Muscle layer of colon (tissue), 2 donors: Measurements from ENCODE around the gene ROBO4.
A peak's percentile ranks its signal among the peaks of the same experiment; 100 is the strongest.

ENCODE experiments used
- H3K27ac ChIP-seq: one replicate; pipeline ENCODE4 v1.7.0; 2013; ENCODE audit warnings: low read depth, mild to moderate bottlenecking, low read length, moderate library complexity
- H3K27me3 ChIP-seq, 2 donors: one replicate each; pipeline ENCODE4 v1.7.0; 2013; ENCODE audit warnings: low read length in 2 of 2, mild to moderate bottlenecking in 2 of 2; ENCODE audit not compliant: insufficient read depth in 2 of 2, control insufficient read depth in 1 of 2
- H3K36me3 ChIP-seq: one replicate; pipeline ENCODE4 v1.7.0; 2013; ENCODE audit warnings: mild to moderate bottlenecking, low read length; ENCODE audit not compliant: insufficient read depth
- H3K4me1 ChIP-seq: one replicate; pipeline ENCODE4 v1.7.0; 2013; ENCODE audit warnings: mild to moderate bottlenecking, low read length; ENCODE audit not compliant: insufficient read depth
- H3K4me3 ChIP-seq, 2 donors: one replicate each; pipeline ENCODE4 v1.7.0; 2013; ENCODE audit warnings: low read length in 2 of 2, low read depth in 1 of 2, mild to moderate bottlenecking in 1 of 2, moderate library complexity in 1 of 2
- H3K9ac ChIP-seq: one replicate; pipeline ENCODE4 v1.7.0; 2013; ENCODE audit warnings: low read length
- H3K9me3 ChIP-seq: one replicate; pipeline ENCODE4 v1.7.0; 2013; ENCODE audit warnings: mild to moderate bottlenecking, low read length
- donor health status: abdominal sarcoma.
- donor health status: Adenocarcinoma of cecum.

ROBO4 gene

DNA sequence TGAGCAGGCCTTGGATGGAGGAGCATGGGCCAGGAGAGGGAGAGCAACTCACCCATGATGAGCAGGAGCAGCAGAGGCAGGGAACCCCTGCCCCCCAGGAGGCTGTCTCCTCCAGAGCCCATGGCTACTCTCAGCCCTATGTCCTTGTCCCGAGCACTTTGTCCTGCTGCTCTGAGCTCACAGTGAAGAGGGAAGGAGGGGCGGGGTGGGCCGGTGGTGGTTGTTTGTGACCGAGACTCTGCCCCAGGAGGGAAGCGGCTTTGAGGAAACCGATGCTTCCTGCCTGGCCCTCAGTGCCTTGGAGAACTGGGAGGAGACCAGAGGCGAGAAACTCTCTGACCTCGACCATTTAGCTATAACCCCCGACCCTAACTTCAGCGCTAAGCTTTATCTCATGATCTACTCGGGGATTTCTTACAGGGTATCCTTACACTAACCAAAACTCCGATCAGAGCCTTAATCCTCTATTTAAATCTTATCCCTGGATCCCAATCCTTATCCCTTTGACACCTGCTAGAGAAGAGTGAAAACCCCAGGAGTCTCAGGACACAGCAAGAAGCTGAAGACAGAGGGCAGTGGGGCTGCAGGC lies at the start of gene ROBO4:
ROBO4 (minus strand) TSS at position 192 of the 589 bp plus-strand sequence; CDS start at position 122, 70 bp downstream.
- Histone ChIP-seq H3K9me3 (no peaks in the 10 kb centered on the region), H3K4me1 (peaks cover 15% of the 10 kb centered on the region), H3K27me3 (no peaks in the 10 kb centered on the region), H3K4me3 (peak within 1 kb of the TSS in 1 of 2 donors; percentile 5), H3K36me3 (no peaks in the 10 kb centered on the region), H3K27ac (no peak within 1 kb of the TSS), H3K9ac (no peak within 1 kb of the TSS)

DNA sequence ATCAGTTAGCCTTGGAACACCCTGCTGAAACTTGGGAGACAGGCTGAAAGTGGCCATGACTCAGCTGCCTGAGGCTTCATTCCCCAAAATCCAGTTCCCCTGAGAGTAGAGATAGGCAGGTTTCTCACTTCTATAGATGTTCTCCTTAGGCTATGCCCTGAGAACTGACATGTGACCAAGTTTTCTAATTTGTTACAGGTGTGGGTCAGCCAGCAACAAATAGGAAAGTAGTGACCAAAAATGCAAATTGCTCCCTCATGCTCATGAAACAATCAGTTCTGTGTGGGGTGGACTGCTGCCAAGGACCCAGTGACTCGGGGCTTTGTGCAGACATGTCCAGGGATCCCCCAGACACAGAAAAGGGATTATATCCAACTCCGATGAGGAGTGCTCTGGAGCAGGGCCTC lies 49.1 kb upstream of the ROBO4 start:
- H3K4me1 ChIP-seq = no peaks in the 10 kb centered on the region
- no peaks in the 10 kb centered on the region for H3K36me3 ChIP-seq
- H3K4me3 ChIP-seq = no peak overlapping the region
- H3K9me3 ChIP-seq = no peaks in the 10 kb centered on the region
- no peak overlapping the region for H3K9ac ChIP-seq
- no peak overlapping the region for H3K27ac ChIP-seq
- no peaks in the 10 kb centered on the region for H3K27me3 ChIP-seq

DNA sequence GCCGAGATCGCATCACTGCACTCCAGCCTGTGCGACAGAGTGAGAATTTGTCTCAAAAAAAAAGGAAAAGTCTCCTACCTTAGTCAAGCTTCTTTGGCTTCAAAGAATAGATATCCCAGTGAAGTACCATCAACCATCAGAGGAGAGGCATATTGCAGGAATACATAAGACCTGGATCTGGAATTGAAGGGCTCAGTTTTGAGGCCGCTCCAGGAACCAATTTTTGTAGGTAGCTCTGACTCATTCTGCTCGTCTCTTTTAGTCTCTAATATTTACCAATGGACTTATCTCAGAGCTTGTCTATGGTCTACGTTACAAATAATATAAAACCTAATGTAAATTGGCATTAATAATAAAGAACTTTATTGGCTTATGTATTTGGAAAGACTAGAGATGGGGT lies 48.2 kb upstream of the ROBO4 start:
- Histone ChIP-seq H3K36me3 (no peaks in the 10 kb centered on the region), H3K27me3 (no peaks in the 10 kb centered on the region), H3K27ac (no peak overlapping the region)

DNA sequence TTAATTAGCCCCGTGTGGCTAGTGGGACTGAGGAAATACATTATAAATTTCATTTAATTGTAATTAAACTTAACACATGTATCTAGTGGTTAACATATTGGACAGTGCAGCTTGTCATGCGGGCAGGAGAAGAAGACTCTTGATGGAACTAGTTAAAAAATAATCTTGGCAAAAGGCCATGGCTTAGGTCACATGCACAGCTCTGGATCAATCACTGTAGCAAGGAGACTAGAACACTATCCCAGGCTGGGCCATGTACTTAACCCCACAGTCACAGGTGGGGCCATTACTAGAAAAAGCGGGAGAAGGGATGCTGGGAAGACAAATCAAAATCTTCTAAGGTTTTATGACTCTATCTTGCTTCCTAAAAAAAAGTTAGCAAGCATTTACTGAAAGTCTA lies 46.9 kb upstream of the ROBO4 start:
- Histone ChIP-seq H3K9me3 (no peaks in the 10 kb centered on the region), H3K9ac (no peak overlapping the region), H3K27ac (no peak overlapping the region), H3K36me3 (no peaks in the 10 kb centered on the region), H3K27me3 (no peaks in the 10 kb centered on the region), H3K4me3 (no peak overlapping the region), H3K4me1 (no peaks in the 10 kb centered on the region)

More for the DNA sequence above, 48.2 kb upstream of the ROBO4 start:
- no peaks in the 10 kb centered on the region for H3K4me1 ChIP-seq
- H3K9me3 ChIP-seq = no peaks in the 10 kb centered on the region
- H3K9ac ChIP-seq = no peak overlapping the region
- H3K4me3 ChIP-seq = no peak overlapping the region

DNA sequence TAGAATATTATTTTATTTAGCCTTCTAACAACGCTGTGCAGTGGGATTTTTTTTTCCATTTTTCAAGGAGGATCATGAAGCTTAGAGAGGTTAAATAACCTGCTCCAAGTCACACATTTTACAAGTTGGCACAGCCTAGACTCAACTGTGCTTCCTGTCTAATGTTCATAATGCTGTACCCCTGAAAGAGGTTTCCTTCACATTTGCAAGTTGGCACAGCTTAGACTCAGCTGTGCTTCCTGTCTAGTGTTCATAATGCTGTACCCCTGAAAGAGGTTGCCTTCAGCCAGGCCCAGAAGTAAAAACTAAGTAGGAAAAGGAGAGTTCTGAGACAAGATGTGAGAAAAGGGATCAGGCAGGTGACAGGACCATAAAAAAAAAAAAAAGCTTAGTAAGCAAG lies 46.1 kb upstream of the ROBO4 start:
- Histone ChIP-seq H3K9ac (no peak overlapping the region), H3K9me3 (no peaks in the 10 kb centered on the region), H3K36me3 (no peaks in the 10 kb centered on the region), H3K4me3 (no peak overlapping the region), H3K27me3 (no peaks in the 10 kb centered on the region), H3K27ac (no peak overlapping the region), H3K4me1 (no peaks in the 10 kb centered on the region)

DNA sequence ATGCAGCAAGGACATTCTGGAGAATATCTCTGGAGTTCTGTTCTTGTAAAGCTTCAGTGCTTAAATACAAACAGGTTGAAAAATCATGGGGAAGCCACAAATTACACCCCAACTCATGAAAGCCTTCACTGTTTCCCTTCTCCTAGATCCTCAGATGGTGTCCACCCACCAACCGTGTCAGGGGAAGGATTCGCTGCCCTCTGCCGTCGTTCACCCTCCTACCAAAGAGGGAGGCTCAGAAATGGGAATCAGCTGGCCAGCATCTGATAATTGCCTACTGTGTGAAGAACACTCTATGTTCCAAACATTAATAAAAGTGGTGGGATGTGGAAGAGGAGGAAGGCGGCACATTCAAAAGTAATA lies 45.6 kb upstream of the ROBO4 start:
- Histone ChIP-seq H3K27ac (no peak overlapping the region), H3K9ac (no peak overlapping the region)

DNA sequence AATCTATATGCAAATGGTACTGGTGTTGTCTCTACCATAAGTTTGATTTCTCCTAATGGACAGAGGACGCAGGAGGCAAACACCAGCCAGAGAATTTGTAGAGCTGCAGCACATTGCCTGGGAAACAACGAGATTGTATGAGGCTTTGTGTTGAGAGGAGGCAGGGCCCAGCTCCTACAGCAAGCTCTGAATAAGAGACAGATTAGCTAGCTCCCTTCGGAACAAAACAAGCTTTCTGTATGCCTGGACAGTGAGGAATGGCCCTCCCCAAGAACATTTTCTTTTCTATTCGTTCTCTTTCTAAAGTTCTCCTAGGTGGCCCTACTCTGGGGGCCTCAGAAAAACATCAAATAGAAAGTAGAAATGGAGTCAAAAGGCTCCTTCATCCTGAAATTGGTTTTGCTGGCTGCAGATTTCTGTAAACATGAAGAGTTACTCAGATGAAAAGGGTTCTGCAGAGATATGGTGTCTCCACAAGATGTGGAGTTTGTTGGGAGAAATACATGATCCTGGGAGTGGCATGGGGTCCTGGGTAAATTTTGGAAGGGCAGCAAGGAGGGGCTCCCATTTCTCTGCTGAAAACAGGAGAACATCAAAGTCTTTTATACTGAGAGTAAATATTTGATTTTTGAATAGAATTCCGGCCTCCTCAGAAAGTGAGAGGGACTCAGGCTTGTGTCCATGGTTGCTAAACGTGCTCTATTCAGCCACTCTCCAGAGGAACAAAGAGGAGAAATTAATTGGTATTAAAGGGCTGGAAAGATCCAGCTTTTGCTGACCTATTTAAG lies 45.0 kb upstream of the ROBO4 start:
- Histone ChIP-seq H3K9me3 (no peaks in the 10 kb centered on the region), H3K27ac (no peak overlapping the region), H3K4me3 (no peak overlapping the region), H3K27me3 (no peaks in the 10 kb centered on the region), H3K4me1 (no peaks in the 10 kb centered on the region), H3K36me3 (no peaks in the 10 kb centered on the region), H3K9ac (no peak overlapping the region)

More for the DNA sequence above, 45.6 kb upstream of the ROBO4 start:
- Histone ChIP-seq H3K4me3 (no peak overlapping the region), H3K9me3 (no peaks in the 10 kb centered on the region), H3K27me3 (no peaks in the 10 kb centered on the region), H3K4me1 (no peaks in the 10 kb centered on the region), H3K36me3 (no peaks in the 10 kb centered on the region)

DNA sequence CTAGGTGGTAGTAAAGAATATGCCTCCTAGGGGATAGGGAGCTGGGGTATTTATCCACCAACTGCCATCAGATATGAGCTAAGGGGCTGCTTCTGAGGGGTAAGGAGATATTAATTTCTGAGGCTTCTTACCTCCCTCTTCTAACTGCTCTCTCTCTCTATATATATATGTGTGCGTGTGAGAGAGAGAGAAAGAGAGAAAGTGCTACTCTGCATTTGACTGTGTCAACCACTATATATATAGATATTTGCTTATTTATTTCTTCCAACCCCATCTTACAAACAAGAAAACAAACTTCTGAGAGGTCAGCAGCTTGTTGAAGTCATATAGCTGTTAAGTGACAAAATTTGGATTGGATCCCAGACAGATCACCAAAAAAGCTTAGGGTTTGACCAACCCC lies 44.0 kb upstream of the ROBO4 start:
- Histone ChIP-seq H3K4me1 (no peaks in the 10 kb centered on the region), H3K4me3 (no peak overlapping the region), H3K36me3 (no peaks in the 10 kb centered on the region), H3K27me3 (no peaks in the 10 kb centered on the region), H3K9ac (no peak overlapping the region), H3K27ac (no peak overlapping the region), H3K9me3 (no peaks in the 10 kb centered on the region)

DNA sequence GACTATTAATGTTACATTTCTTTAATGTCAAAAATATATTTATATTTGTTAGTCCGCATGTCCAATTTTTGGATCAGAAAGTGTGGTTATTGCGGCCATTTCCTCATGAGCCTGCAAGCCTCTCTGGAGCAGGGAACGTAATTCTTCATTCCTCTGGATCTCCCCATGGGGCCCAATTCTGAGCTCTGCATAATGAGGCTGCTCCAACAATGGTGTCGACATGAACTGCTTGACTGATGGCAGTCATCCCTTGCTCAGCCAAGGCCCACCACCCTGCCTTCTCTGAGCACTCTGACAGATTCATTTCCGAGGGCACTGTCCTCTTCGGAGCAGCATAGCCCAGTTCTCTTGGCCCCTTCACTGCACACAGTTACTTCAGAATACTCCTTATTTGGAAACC lies 41.3 kb upstream of the ROBO4 start:
- H3K27ac ChIP-seq = no peak overlapping the region
- no peaks in the 10 kb centered on the region for H3K9me3 ChIP-seq
- no peak overlapping the region for H3K9ac ChIP-seq
- H3K4me3 ChIP-seq = no peak overlapping the region
- no peaks in the 10 kb centered on the region for H3K4me1 ChIP-seq
- H3K36me3 ChIP-seq = no peaks in the 10 kb centered on the region
- H3K27me3 ChIP-seq = no peaks in the 10 kb centered on the region

DNA sequence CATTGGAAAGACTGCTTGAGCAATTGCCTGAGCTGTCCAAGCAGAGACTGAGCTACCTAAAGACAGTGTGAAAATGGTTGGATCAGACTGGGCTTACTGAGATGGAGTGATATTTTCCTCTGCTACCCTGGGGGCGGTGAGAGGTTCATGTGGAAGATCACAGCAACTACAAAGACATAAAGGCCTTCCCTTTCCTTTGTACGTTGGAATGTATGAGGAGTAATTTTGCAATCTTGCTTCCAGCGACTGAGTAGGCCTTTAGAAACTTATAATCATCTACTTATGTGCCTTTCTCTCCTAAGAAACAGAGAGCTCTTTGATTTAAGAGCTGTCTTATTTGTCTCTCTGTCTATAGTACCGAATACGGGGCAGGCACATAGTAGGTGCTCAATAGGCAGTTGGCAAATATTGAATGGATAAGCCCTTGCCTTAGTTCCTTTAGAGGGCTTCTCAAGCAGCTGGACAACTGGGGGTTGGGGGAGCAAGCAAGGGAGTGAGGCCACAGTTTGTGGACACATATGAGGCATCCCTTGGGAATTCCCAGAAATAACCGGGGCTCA lies 40.6 kb upstream of the ROBO4 start:
- Histone ChIP-seq H3K27ac (no peak overlapping the region), H3K27me3 (no peaks in the 10 kb centered on the region), H3K4me1 (no peaks in the 10 kb centered on the region), H3K9ac (no peak overlapping the region), H3K36me3 (no peaks in the 10 kb centered on the region), H3K9me3 (no peaks in the 10 kb centered on the region), H3K4me3 (no peak overlapping the region)

DNA sequence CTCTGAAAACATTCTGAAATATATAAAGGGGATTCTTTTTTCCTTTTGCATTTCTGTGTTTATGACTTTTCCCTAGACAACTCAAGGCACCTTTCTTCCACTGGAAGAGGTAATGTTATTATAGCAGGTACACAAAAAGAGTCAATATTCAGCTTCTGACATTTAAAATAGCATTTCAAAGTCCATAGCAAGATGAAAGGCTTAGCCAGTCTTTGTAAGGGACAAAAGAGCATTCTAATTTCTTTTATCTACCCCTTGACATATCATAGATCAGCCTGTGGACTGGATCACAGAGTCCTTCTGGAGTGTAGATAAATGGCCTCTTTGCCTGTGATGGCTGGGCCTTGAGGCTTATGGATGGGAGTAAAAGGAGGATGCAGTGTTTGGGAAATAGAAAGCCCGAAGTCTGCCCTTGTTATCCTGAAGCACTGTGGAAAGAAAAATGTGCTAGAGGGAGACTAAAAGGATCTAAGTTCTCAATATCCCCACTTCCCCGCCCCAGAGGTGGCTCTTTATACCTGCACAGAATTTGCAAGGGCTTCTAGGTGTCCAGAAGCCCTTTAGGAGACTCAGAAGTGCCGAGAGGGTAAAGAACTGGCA lies 39.8 kb upstream of the ROBO4 start:
- Histone ChIP-seq H3K27me3 (no peaks in the 10 kb centered on the region), H3K4me1 (no peaks in the 10 kb centered on the region), H3K27ac (no peak overlapping the region), H3K4me3 (no peak overlapping the region), H3K9ac (no peak overlapping the region), H3K36me3 (no peaks in the 10 kb centered on the region), H3K9me3 (no peaks in the 10 kb centered on the region)
